Measurements from ENCODE around the gene GCSAM.

DNA sequence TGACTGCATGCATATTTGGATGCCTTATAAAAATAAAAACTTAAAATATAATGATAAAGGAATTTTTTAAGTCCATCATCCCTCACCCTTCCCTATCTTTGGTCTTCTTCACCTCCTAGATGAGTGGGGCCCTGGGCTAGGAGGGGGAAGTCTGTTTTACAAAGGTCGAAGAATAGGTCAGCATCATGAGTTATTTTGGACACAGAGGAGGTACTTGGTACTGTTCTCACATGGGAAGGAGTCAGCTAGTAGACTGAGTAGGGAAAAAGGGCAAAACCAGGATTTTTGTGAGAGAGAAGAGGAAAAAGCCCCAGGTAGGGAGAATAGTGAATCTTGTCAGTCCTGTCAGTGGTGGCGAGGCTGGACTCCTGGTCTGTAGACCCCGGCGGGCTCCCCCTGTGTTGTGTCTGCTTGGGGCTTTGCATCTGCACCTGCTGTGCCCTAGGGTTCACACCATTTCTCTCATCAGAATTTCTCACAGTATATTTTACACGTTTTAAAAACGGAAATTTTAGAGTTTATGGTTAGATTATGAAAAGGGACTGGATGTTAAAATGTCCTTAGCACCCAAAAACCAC, 17.2 kb downstream of the GCSAM start:
- no peak for TF ChIP-seq POLR2A (IDR thresholded peaks at IDR 0.05)
- TF ChIP-seq, protein P1, sequence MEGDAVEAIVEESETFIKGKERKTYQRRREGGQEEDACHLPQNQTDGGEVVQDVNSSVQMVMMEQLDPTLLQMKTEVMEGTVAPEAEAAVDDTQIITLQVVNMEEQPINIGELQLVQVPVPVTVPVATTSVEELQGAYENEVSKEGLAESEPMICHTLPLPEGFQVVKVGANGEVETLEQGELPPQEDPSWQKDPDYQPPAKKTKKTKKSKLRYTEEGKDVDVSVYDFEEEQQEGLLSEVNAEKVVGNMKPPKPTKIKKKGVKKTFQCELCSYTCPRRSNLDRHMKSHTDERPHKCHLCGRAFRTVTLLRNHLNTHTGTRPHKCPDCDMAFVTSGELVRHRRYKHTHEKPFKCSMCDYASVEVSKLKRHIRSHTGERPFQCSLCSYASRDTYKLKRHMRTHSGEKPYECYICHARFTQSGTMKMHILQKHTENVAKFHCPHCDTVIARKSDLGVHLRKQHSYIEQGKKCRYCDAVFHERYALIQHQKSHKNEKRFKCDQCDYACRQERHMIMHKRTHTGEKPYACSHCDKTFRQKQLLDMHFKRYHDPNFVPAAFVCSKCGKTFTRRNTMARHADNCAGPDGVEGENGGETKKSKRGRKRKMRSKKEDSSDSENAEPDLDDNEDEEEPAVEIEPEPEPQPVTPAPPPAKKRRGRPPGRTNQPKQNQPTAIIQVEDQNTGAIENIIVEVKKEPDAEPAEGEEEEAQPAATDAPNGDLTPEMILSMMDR (IDR thresholded peaks at IDR 0.05): no peak
- TF ChIP-seq POLR2AphosphoS5 (IDR thresholded peaks at IDR 0.05): no peak
